GM23338 (cell line): Measurements from ENCODE around the gene ZNF101. TPM values are rescaled to one million over a fixed set of nuclear protein-coding genes. Genes with fewer than 3 reads are reported as not detected.
A peak's percentile ranks its signal among the peaks of the same experiment; 100 is the strongest.

Source experiments
- ATAC-seq: fragments of 200-7000 bp; cut with Tn5 transposase; 3 replicates; pipeline ENCODE4 v1.9.1; 2020
- DNase-seq: peaks from one replicate; pipeline ENCODE4 v3.0.0-alpha.2; 2015; ENCODE audit warnings: low spot score
- H2AFZ ChIP-seq: fragments of 200-600 bp; sonication (generic); 2 replicates; pipeline ENCODE4 v1.8.0; 2016; ENCODE audit warnings: antibody characterized with exemption, mild to moderate bottlenecking, moderate library complexity
- H3F3A ChIP-seq: fragments of 200-600 bp; sonication (generic); replicated peaks from 2 replicates; pipeline ENCODE4 v1.8.0; 2017; ENCODE audit warnings: antibody characterized with exemption, mixed run types, low read depth
- H3K27ac ChIP-seq: fragments of 200-600 bp; sonication (generic); 2 replicates; pipeline ENCODE4 v1.6.1; 2016; ENCODE audit warnings: low read depth
- H3K27me3 ChIP-seq: fragments of 200-600 bp; sonication (generic); 2 replicates; pipeline ENCODE4 v1.8.0; 2016; ENCODE audit warnings: mild to moderate bottlenecking, mixed run types, moderate library complexity; ENCODE audit not compliant: insufficient read depth
- H3K36me3 ChIP-seq: fragments of 200-600 bp; sonication (generic); 2 replicates; pipeline ENCODE4 v1.8.0; 2016; ENCODE audit warnings: mild to moderate bottlenecking; ENCODE audit not compliant: insufficient read depth
- H3K4me1 ChIP-seq: fragments of 200-600 bp; sonication (generic); 2 replicates; pipeline ENCODE4 v1.8.0; 2016; ENCODE audit warnings: mild to moderate bottlenecking, moderate library complexity; ENCODE audit not compliant: insufficient read depth
- H3K4me2 ChIP-seq: fragments of 200-600 bp; sonication (generic); 2 replicates; pipeline ENCODE4 v1.7.1; 2017; ENCODE audit warnings: mixed run types
- H3K4me3 ChIP-seq: fragments of 200-600 bp; sonication (generic); 2 replicates; pipeline ENCODE4 v1.6.1; 2016; ENCODE audit warnings: mixed run types
- H3K79me2 ChIP-seq: fragments of 200-600 bp; sonication (generic); replicated peaks from 2 replicates; pipeline ENCODE4 v1.8.0; 2017; ENCODE audit warnings: mild to moderate bottlenecking; ENCODE audit not compliant: insufficient read depth
- H3K9me2 ChIP-seq: fragments of 200-600 bp; sonication (generic); 2 replicates; pipeline ENCODE4 v1.8.0; 2017; ENCODE audit not compliant: insufficient read depth
- H4K20me1 ChIP-seq: fragments of 200-600 bp; sonication (generic); replicated peaks from 2 replicates; pipeline ENCODE4 v1.8.0; 2017; ENCODE audit warnings: mild to moderate bottlenecking; ENCODE audit not compliant: insufficient read depth
- H3K27ac Mint-ChIP-seq: 2 replicates; pipeline ENCODE4 v1.8.0; 2020; ENCODE audit warnings: inconsistent platforms, mild to moderate bottlenecking, moderate library complexity, mixed read lengths
- H3K27me3 Mint-ChIP-seq: 3 replicates; pipeline ENCODE4 v1.8.0; 2022; ENCODE audit warnings: low read depth, mild to moderate bottlenecking, moderate library complexity, mixed read lengths, inconsistent platforms; ENCODE audit not compliant: insufficient read depth, poor library complexity
- H3K36me3 Mint-ChIP-seq: 3 replicates; pipeline ENCODE4 v1.8.0; 2021; ENCODE audit warnings: low read depth, mild to moderate bottlenecking, inconsistent platforms, moderate library complexity, mixed read lengths
- H3K4me1 Mint-ChIP-seq: 3 replicates; pipeline ENCODE4 v1.8.0; 2020; ENCODE audit warnings: mild to moderate bottlenecking, inconsistent platforms, mixed read lengths
- H3K4me3 Mint-ChIP-seq: 3 replicates; pipeline ENCODE4 v1.8.0; 2021; ENCODE audit warnings: moderate library complexity, mild to moderate bottlenecking, inconsistent platforms, mixed read lengths
- H3K9me3 Mint-ChIP-seq: 3 replicates; pipeline ENCODE4 v1.8.0; 2020; ENCODE audit warnings: moderate library complexity, mild to moderate bottlenecking, inconsistent platforms, mixed read lengths
- EZH2 ChIP-seq: fragments of 200-600 bp; sonication (generic); IDR thresholded peaks from one replicate; pipeline ENCODE4 v1.8.0; 2017; ENCODE audit warnings: antibody characterized with exemption, mild to moderate bottlenecking, low read depth; ENCODE audit not compliant: unreplicated experiment
- EZH2phosphoT487 ChIP-seq: fragments of 200-600 bp; sonication (generic); IDR thresholded peaks from one replicate; pipeline ENCODE4 v1.8.1; 2018; ENCODE audit warnings: antibody characterized with exemption; ENCODE audit not compliant: unreplicated experiment
- polyA plus RNA-seq: library from polyadenylated mRNA; unstranded; fragments of >200 nt; fragmentation: Nextera tagmentation; extraction: Ambion mirVana; gene quantifications from 2 replicates; pipeline ENCODE4 v1.2.1, GENCODE V29; 2016
- total RNA-seq: library from RNA; depleted of rRNA; stranded (reverse); fragments of >200 nt; shearing (Covaris generic); gene quantifications from 2 replicates; pipeline ENCODE4 v1.2.3, GENCODE V29; 2014
- TF ChIP-seq, protein P1 (sequence below): fragments of 250-450 bp; sonication (Bioruptor Pico); IDR thresholded peaks from 2 replicates; pipeline ENCODE4 v1.5.0; 2020; ENCODE audit warnings: mild to moderate bottlenecking, moderate library complexity
- TF ChIP-seq, protein P2 (sequence below), 2 experiments: fragments of 200-600 bp in 1 of 2; sonication (generic) in 1 of 2; conservative IDR thresholded peaks; 2 replicates each; pipeline versions ENCODE4 v1.5.1 to v1.6.1; 2016 to 2017; ENCODE audit warnings: antibody characterized with exemption in 2 of 2, low read depth in 2 of 2, mild to moderate bottlenecking in 2 of 2, moderate library complexity in 1 of 2

Gene ZNF101
- total and polyA plus RNA-seq, 2 experiments from 2014 or later = 46.4 to 47.9 TPM

DNA sequence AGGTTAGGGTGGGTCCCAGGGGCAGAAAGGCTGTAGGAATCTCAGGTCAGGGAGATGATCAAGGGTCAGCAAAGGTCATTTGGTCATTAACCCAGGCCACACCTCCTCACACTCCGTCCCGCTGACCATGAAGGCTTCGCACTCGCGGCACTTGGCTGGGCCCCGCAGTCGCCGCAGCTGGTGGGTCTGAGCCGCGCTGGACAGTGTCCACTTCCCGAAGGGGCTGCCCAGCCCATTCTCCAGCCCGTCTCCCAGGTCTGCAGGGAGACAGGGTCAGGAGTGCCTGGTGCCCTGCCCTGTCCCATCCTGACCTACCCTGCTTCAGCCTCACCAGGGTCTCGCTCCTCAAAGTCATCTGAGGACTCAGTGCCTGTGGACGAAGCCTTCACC, 33.3 kb upstream of the ZNF101 start (continued):
- TF ChIP-seq, protein P1, sequence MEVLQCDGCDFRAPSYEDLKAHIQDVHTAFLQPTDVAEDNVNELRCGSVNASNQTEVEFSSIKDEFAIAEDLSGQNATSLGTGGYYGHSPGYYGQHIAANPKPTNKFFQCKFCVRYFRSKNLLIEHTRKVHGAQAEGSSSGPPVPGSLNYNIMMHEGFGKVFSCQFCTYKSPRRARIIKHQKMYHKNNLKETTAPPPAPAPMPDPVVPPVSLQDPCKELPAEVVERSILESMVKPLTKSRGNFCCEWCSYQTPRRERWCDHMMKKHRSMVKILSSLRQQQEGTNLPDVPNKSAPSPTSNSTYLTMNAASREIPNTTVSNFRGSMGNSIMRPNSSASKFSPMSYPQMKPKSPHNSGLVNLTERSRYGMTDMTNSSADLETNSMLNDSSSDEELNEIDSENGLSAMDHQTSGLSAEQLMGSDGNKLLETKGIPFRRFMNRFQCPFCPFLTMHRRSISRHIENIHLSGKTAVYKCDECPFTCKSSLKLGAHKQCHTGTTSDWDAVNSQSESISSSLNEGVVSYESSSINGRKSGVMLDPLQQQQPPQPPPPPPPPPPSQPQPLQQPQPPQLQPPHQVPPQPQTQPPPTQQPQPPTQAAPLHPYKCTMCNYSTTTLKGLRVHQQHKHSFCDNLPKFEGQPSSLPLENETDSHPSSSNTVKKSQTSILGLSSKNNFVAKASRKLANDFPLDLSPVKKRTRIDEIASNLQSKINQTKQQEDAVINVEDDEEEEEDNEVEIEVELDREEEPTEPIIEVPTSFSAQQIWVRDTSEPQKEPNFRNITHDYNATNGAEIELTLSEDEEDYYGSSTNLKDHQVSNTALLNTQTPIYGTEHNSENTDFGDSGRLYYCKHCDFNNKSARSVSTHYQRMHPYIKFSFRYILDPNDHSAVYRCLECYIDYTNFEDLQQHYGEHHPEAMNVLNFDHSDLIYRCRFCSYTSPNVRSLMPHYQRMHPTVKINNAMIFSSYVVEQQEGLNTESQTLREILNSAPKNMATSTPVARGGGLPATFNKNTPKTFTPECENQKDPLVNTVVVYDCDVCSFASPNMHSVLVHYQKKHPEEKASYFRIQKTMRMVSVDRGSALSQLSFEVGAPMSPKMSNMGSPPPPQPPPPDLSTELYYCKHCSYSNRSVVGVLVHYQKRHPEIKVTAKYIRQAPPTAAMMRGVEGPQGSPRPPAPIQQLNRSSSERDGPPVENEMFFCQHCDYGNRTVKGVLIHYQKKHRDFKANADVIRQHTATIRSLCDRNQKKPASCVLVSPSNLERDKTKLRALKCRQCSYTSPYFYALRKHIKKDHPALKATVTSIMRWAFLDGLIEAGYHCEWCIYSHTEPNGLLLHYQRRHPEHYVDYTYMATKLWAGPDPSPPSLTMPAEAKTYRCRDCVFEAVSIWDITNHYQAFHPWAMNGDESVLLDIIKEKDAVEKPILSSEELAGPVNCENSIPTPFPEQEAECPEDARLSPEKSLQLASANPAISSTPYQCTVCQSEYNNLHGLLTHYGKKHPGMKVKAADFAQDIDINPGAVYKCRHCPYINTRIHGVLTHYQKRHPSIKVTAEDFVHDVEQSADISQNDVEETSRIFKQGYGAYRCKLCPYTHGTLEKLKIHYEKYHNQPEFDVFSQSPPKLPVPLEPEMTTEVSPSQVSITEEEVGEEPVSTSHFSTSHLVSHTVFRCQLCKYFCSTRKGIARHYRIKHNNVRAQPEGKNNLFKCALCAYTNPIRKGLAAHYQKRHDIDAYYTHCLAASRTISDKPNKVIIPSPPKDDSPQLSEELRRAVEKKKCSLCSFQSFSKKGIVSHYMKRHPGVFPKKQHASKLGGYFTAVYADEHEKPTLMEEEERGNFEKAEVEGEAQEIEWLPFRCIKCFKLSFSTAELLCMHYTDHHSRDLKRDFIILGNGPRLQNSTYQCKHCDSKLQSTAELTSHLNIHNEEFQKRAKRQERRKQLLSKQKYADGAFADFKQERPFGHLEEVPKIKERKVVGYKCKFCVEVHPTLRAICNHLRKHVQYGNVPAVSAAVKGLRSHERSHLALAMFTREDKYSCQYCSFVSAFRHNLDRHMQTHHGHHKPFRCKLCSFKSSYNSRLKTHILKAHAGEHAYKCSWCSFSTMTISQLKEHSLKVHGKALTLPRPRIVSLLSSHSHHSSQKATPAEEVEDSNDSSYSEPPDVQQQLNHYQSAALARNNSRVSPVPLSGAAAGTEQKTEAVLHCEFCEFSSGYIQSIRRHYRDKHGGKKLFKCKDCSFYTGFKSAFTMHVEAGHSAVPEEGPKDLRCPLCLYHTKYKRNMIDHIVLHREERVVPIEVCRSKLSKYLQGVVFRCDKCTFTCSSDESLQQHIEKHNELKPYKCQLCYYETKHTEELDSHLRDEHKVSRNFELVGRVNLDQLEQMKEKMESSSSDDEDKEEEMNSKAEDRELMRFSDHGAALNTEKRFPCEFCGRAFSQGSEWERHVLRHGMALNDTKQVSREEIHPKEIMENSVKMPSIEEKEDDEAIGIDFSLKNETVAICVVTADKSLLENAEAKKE = no peak
- TF ChIP-seq EZH2 = no peak
- TF ChIP-seq, protein P2, sequence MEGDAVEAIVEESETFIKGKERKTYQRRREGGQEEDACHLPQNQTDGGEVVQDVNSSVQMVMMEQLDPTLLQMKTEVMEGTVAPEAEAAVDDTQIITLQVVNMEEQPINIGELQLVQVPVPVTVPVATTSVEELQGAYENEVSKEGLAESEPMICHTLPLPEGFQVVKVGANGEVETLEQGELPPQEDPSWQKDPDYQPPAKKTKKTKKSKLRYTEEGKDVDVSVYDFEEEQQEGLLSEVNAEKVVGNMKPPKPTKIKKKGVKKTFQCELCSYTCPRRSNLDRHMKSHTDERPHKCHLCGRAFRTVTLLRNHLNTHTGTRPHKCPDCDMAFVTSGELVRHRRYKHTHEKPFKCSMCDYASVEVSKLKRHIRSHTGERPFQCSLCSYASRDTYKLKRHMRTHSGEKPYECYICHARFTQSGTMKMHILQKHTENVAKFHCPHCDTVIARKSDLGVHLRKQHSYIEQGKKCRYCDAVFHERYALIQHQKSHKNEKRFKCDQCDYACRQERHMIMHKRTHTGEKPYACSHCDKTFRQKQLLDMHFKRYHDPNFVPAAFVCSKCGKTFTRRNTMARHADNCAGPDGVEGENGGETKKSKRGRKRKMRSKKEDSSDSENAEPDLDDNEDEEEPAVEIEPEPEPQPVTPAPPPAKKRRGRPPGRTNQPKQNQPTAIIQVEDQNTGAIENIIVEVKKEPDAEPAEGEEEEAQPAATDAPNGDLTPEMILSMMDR (conservative IDR thresholded peaks at IDR 0.05; ENCODE audit: low read depth in 2 of 2) = no peak

DNA sequence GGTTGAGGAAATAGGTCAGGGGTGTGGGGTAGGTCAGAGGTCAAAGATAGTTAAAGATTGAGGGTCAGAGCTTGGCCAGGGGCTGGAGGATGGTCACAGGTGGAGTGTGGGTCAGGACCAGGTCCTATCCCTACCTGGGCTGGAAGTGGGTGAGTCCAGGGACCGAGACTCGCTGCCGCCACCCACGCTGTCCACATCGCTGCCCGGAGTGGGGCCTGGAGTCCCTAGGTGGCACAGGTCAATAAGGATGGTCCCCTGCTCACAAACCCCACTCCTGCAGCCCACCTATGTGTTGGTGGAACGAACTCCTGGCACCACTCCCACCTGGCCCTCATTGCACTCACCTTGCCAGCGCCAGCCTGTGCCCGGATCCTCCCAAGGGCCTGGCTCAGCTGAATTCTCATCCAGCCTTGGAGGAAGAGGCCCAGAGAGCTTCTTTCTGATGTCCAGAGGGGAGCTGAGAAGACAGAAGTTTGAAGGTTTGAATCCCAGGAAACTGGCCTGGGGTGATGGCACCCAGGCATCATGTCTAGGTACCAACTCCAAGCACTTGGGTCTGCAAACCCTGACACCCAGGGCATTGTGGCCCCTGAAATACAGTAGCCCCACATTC, 32.0 kb upstream of the ZNF101 start:
- no peaks in the 10 kb centered on the region for H3F3A ChIP-seq
- H4K20me1 ChIP-seq = no peaks in the 10 kb centered on the region
- peaks cover 9% of the 10 kb centered on the region for H3K27me3 Mint-ChIP-seq
- no peaks in the 10 kb centered on the region; the same call in 1 of the 2 replicates for H3K36me3 ChIP-seq
- no peaks in the 10 kb centered on the region for H3K27me3 ChIP-seq
- H3K4me2 ChIP-seq = peak overlapping the region; percentile 80
- DNase-seq (no peak), ATAC-seq (no peak)
- H3K4me1 ChIP-seq = no peaks in the 10 kb centered on the region
- peaks cover 3% of the 10 kb centered on the region; the same call in 1 of the 3 replicates for H3K4me1 Mint-ChIP-seq
- no peaks in the 10 kb centered on the region for H3K9me3 Mint-ChIP-seq
- H3K4me3 Mint-ChIP-seq = 0 out of 3 replicates have a peak overlapping the region, but pooled peaks have one; percentile 33
- no peak overlapping the region for H2AFZ ChIP-seq
- H3K36me3 Mint-ChIP-seq = peaks cover 21% of the 10 kb centered on the region
- H3K9me2 ChIP-seq = no peaks in the 10 kb centered on the region
- H3K27ac ChIP-seq = no peak overlapping the region
- peak overlapping the region; percentile 59 for H3K4me3 ChIP-seq
- H3K79me2 ChIP-seq = no peaks in the 10 kb centered on the region
- H3K27ac Mint-ChIP-seq = no peak overlapping the region
- TF ChIP-seq, protein P1 = no peak
- TF ChIP-seq EZH2 (no peak), EZH2phosphoT487 (no peak)
